OCI-LY7 (cell line): ENCODE measurements around the gene ANGPTL7. TPM values are rescaled to one million over a fixed set of nuclear protein-coding genes. Genes with fewer than 3 reads are reported as not detected.

Experiments
- BruUV-seq: library from RNA; stranded (reverse); fragments of 400-500 nt; replicated peaks from 2 replicates; lab custom pipeline; 2021; lab: Mats Ljungman, UMichigan
- CTCF ChIA-PET: fragments of 300-600 bp; sonication (Branson Sonifier 250); formaldehyde crosslinking; loops from one replicate; lab custom pipeline; 2022; ENCODE audit warnings: antibody characterized with exemption; ENCODE audit not compliant: unreplicated experiment; lab: Charles Lee
- POLR2A ChIA-PET: fragments of 300-600 bp; sonication (Branson Sonifier 250); formaldehyde crosslinking; loops from one replicate; lab custom pipeline; 2022; ENCODE audit warnings: antibody characterized with exemption; lab: Charles Lee
- DNase-seq: peaks from one replicate; pipeline ENCODE4 v3.0.0-alpha.2; 2015; ENCODE audit warnings: low spot score
- H2AFZ ChIP-seq: fragments of 200-600 bp; sonication (generic), shearing (Covaris generic); 2 replicates; pipeline ENCODE4 v1.6.1; 2014; ENCODE audit warnings: mild to moderate bottlenecking, antibody characterized with exemption, low read length, moderate library complexity
- H3K27ac ChIP-seq: fragments of 200-600 bp; sonication (generic); 2 replicates; pipeline ENCODE4 v1.5.1; 2014; ENCODE audit warnings: mixed run types, low read depth, mild to moderate bottlenecking, moderate library complexity, low read length, inconsistent platforms; ENCODE audit not compliant: poor library complexity, severe bottlenecking
- H3K36me3 ChIP-seq: fragments of 200-600 bp; sonication (generic); 2 replicates; pipeline ENCODE4 v1.6.1; 2014; ENCODE audit warnings: mild to moderate bottlenecking, antibody characterized with exemption, low read length, moderate library complexity, mixed read lengths; ENCODE audit not compliant: insufficient read depth
- H3K4me1 ChIP-seq: fragments of 200-600 bp; sonication (generic); 2 replicates; pipeline ENCODE4 v1.5.1; 2014; ENCODE audit warnings: mild to moderate bottlenecking, low read length; ENCODE audit not compliant: insufficient read depth, poor library complexity, severe bottlenecking
- H3K4me2 ChIP-seq: fragments of 200-600 bp; sonication (generic); 2 replicates; pipeline ENCODE4 v1.6.1; 2014; ENCODE audit warnings: mild to moderate bottlenecking, low read length
- H3K4me3 ChIP-seq: fragments of 200-600 bp; sonication (generic); 2 replicates; pipeline ENCODE4 v1.5.1; 2014; ENCODE audit warnings: mild to moderate bottlenecking, low read depth, low read length; ENCODE audit not compliant: poor library complexity, severe bottlenecking
- H3K79me2 ChIP-seq: fragments of 200-600 bp; sonication (generic); 2 replicates; pipeline ENCODE4 v1.6.1; 2016; ENCODE audit warnings: low read depth, mild to moderate bottlenecking, low read length, moderate library complexity, mixed read lengths; ENCODE audit not compliant: insufficient read depth
- H3K9me2 ChIP-seq: fragments of 200-600 bp; sonication (generic); 2 replicates; pipeline ENCODE4 v1.6.1; 2016; ENCODE audit warnings: mild to moderate bottlenecking, low read length, mixed read lengths; ENCODE audit not compliant: insufficient read depth
- H3K9me3 ChIP-seq: fragments of 200-600 bp; sonication (generic); 2 replicates; pipeline ENCODE4 v1.6.1; 2014; ENCODE audit warnings: mild to moderate bottlenecking, mixed run types, low read length, mixed read lengths
- H4K20me1 ChIP-seq: fragments of 200-600 bp; sonication (generic); 2 replicates; pipeline ENCODE4 v1.6.1; 2014; ENCODE audit warnings: mild to moderate bottlenecking, antibody characterized with exemption, low read length, moderate library complexity, mixed read lengths; ENCODE audit not compliant: insufficient read depth
- CTCF ChIP-seq: fragments of 200-600 bp; sonication (generic); conservative IDR thresholded peaks from 2 replicates; pipeline ENCODE4 v1.5.1; 2014; ENCODE audit warnings: mild to moderate bottlenecking, antibody characterized with exemption, low read length, moderate library complexity, mixed read lengths
- EZH2phosphoT487 ChIP-seq: fragments of 200-600 bp; sonication (generic); IDR thresholded peaks from 2 replicates; pipeline ENCODE4 v1.6.1; 2018; ENCODE audit warnings: low read depth, borderline replicate concordance, mild to moderate bottlenecking, mixed run types, antibody characterized with exemption, low read length, moderate library complexity, mixed read lengths
- intact Hi-C: fragments of 100-400 bp; cut with micrococcal nuclease; formaldehyde crosslinking; loops from one replicate; pipeline ENCODE4 v1.10.0; 2022; ENCODE audit not compliant: unreplicated experiment
- small RNA-seq: library from RNA; depleted of rRNA; stranded (forward); fragments of <200 nt; gene quantifications from one replicate; pipeline ENCODE3, GENCODE V24; 2014
- total RNA-seq, 2 experiments: library from RNA; depleted of rRNA in 1 of 2; stranded (reverse); fragments of >200 nt in 1 of 2; shearing (Covaris generic) in 1 of 2; gene quantifications; 2 replicates each; pipeline ENCODE4 v1.2.3, GENCODE V29; 2014 to 2022

ANGPTL7 gene
- total RNA-seq, 2 experiments from 2014 or later, result not detected

GRCh38 chr1:11238311-11238710 is 49.2 kb downstream of the ANGPTL7 start:
- Histone ChIP-seq H3K4me3 (no peak overlapping the region), H3K4me2 (no peak overlapping the region), H3K9me2 (no peaks in the 10 kb centered on the region), H2AFZ (no peak overlapping the region), H3K27ac (no peak overlapping the region), H4K20me1 (no peaks in the 10 kb centered on the region), H3K4me1 (peaks cover 5% of the 10 kb centered on the region), H3K9me3 (no peaks in the 10 kb centered on the region), H3K79me2 (no peaks in the 10 kb centered on the region), H3K36me3 (peaks cover 96% of the 10 kb centered on the region)
- DNase-seq, result no peak
- intact Hi-C loops, result no loop called here
- ChIA-PET POLR2A (interaction anchor here (0.7 to 1.6 kb wide), 2 partner anchors 12 to 139 kb away, joined by 3 to 6 read pairs; no protein-coding TSS in a partner anchor), CTCF (no interaction called here)
- BruUV-seq, result no TSS peak
- TF ChIP-seq CTCF, result no peak
- TF ChIP-seq EZH2phosphoT487, result no peak

GRCh38 chr1:11245248-11245647 is 56.1 kb downstream of the ANGPTL7 start:
- Histone ChIP-seq H3K9me3 (no peaks in the 10 kb centered on the region), H3K4me1 (peaks cover 5% of the 10 kb centered on the region), H3K79me2 (no peaks in the 10 kb centered on the region), H2AFZ (no peak overlapping the region), H4K20me1 (no peaks in the 10 kb centered on the region), H3K36me3 (peaks cover 74% of the 10 kb centered on the region), H3K4me3 (no peak overlapping the region), H3K9me2 (no peaks in the 10 kb centered on the region), H3K27ac (no peak overlapping the region), H3K4me2 (no peak overlapping the region)
- intact Hi-C loops, result loop anchor here (10.0 kb wide), 1 partner anchor 210 kb away; no protein-coding TSS in a partner anchor
- no peak for DNase-seq
- BruUV-seq, result no TSS peak
- ChIA-PET POLR2A (no interaction called here), CTCF (no interaction called here)
- no peak for TF ChIP-seq EZH2phosphoT487
- no peak for TF ChIP-seq CTCF

Small RNA genes within 50 kb of the gene (small RNA-seq; reads per million reads assigned to genes)
- gene RNU6-291P (not detected), gene RNU6-537P (not detected), gene RPL39P6 (not detected)

Other genes starting within 250 kb of the ANGPTL7 start
- gene TARDBP, start 176.7 kb upstream of the ANGPTL7 start, total RNA-seq (2014; rRNA removed; shearing (Covaris generic)), result 145 and 177 TPM in 2 replicates
- gene TARDBP, start 176.7 kb upstream of the ANGPTL7 start, total RNA-seq (2022), result 277 and 278 TPM in 2 replicates
- gene MASP2, start 142.1 kb upstream of the ANGPTL7 start, total RNA-seq (2014; rRNA removed; shearing (Covaris generic)), result not detected in 2 replicates
- gene MASP2, start 142.1 kb upstream of the ANGPTL7 start, total RNA-seq (2022), result 0.38 and 0.55 TPM in 2 replicates
- 52.4 and 65.2 TPM in 2 replicates for gene SRM, start 129.3 kb upstream of the ANGPTL7 start, total RNA-seq (2014; rRNA removed; shearing (Covaris generic))
- 185 and 208 TPM in 2 replicates for gene SRM, start 129.3 kb upstream of the ANGPTL7 start, total RNA-seq (2022)
- 75.1 and 117 TPM in 2 replicates for gene EXOSC10, start 89.5 kb upstream of the ANGPTL7 start, total RNA-seq (2014; rRNA removed; shearing (Covaris generic))
- gene EXOSC10, start 89.5 kb upstream of the ANGPTL7 start, total RNA-seq (2022), result 91.9 and 95.1 TPM in 2 replicates
- 41.1 and 41.5 TPM in 2 replicates for gene MTOR, start 73.2 kb downstream of the ANGPTL7 start, total RNA-seq (2014; rRNA removed; shearing (Covaris generic))
- 58.5 and 58.6 TPM in 2 replicates for gene MTOR, start 73.2 kb downstream of the ANGPTL7 start, total RNA-seq (2022)
- gene UBIAD1, start 83.8 kb downstream of the ANGPTL7 start, total RNA-seq (2014; rRNA removed; shearing (Covaris generic)), result 22.4 and 22.7 TPM in 2 replicates
- 27.9 and 28.9 TPM in 2 replicates for gene UBIAD1, start 83.8 kb downstream of the ANGPTL7 start, total RNA-seq (2022)